K562 (cell line): ENCODE data around the gene USF2.

Experiments used
- HOMEZ ChIP-seq: fragments of 250-450 bp; sonication (Bioruptor Pico); IDR thresholded peaks from 2 replicates; pipeline ENCODE4 v1.4.0; 2020; ENCODE audit warnings: mild to moderate bottlenecking, moderate library complexity
- ZBTB33 ChIP-seq: sonication (generic); formaldehyde crosslinking; IDR thresholded peaks from 2 replicates; pipeline ENCODE4 v1.8.1; 2023; ENCODE audit warnings: mild to moderate bottlenecking, missing genetic modification reagents

DNA sequence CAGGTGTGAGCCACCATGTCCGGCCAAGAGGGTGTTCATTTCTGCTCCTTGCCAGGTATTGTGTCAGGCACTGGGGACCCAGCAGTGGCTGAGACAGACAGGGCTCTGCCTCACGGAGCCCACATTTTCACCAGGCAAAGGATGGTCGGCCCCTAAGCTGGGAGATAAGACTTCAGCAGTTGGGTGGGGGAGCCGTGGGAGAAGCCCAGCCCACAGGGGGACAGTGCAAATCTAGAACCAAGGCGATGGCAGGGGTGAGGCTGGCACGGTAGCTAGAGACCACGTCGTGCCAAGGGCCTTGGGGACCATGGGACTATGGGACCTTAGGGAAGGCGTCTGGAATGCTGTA, 11.7 kb upstream of the USF2 start:
- TF ChIP-seq ZBTB33 (CRISPR knock-in tag) (no peak), HOMEZ (CRISPR knock-in tag) (no peak)
